Mammary epithelial cell (primary cell): ENCODE results near the gene SH3RF3.

Experiments
- CTCF ChIP-seq, 2 donors: IDR thresholded peaks in 1 of 2; conservative IDR thresholded peaks in 1 of 2; 2 replicates each; pipeline ENCODE4 v1.5.1; 2011 to 2012; ENCODE audit warnings: inconsistent platforms in 2 of 2, low read length in 2 of 2, mild to moderate bottlenecking in 2 of 2, control low read depth in 1 of 2, low read depth in 1 of 2; ENCODE audit not compliant: insufficient read depth in 1 of 2; ENCODE audit errors: extremely low read depth in 1 of 2
- EZH2 ChIP-seq: IDR thresholded peaks from 2 replicates; pipeline ENCODE4 v1.6.1; 2012; ENCODE audit warnings: low read length, inconsistent platforms, borderline replicate concordance

GRCh38 chr2:109499566-109499965 lies 370.6 kb downstream of the SH3RF3 start:
- no peak for TF ChIP-seq CTCF (conservative IDR thresholded peaks at IDR 0.05 in 1 of 2, IDR thresholded peaks at IDR 0.05 in 1 of 2; ENCODE audit: extremely low read depth in 1 of 2, insufficient read depth in 1 of 2, low read depth in 1 of 2, low read length in 2 of 2)
- TF ChIP-seq EZH2: no peak
